ENCODE data around the gene MARVELD1.

DNA sequence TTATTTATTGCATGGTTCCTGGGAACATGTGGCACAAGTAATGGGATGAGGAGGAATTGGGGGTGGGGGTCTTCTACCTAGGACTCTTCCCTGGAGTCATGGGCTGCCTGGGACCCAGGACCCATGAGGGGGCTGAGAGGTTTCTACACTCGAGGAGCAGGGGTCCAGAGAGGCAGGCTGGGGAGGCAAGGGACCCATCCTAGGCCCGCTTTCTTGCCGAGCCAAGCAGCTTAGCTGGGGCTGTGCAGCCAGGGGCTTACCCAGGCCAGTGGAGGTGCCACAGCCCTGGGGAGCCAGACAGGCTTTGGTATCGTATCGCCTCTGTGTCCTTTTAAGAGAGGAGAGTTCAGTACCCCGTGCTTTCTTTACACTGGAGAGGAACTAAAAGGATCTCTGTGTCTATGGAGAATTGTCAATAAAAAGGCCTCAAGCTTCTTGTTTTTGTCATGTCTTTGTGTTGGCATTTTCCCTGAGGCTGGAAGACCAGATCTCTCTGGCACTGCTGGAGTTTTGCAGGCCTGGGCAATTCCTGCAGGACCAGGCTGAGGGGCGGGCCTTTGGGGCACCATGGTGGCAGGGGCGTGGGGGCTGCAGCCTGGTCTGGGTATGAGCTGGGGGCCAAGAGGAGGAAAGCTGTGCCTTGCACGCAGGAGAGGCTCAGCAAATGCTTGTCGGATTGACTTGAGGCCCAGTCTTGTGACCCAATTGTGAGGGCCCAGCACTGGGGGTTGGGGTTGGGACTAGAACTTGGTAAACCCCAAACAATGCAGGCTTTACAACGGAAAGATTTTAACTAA lies 47.1 kb downstream of the MARVELD1 start:
- no peak for TF ChIP-seq POLR2A (IDR thresholded peaks at IDR 0.05)
- TF ChIP-seq, protein P1, sequence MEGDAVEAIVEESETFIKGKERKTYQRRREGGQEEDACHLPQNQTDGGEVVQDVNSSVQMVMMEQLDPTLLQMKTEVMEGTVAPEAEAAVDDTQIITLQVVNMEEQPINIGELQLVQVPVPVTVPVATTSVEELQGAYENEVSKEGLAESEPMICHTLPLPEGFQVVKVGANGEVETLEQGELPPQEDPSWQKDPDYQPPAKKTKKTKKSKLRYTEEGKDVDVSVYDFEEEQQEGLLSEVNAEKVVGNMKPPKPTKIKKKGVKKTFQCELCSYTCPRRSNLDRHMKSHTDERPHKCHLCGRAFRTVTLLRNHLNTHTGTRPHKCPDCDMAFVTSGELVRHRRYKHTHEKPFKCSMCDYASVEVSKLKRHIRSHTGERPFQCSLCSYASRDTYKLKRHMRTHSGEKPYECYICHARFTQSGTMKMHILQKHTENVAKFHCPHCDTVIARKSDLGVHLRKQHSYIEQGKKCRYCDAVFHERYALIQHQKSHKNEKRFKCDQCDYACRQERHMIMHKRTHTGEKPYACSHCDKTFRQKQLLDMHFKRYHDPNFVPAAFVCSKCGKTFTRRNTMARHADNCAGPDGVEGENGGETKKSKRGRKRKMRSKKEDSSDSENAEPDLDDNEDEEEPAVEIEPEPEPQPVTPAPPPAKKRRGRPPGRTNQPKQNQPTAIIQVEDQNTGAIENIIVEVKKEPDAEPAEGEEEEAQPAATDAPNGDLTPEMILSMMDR (IDR thresholded peaks at IDR 0.05), result no peak
- no peak for TF ChIP-seq EP300 (IDR thresholded peaks at IDR 0.05; ENCODE audit: low read depth)
- TF ChIP-seq POLR2AphosphoS5 (IDR thresholded peaks at IDR 0.05), result no peak
